HG03064 (cell line): ENCODE data around the gene GAL3ST1.
"Not testable (repeated sequence)": the region's sequence is repeated elsewhere in the genome, so short reads cannot be mapped to it uniquely, and the experiment has no call there.

ENCODE experiments used
- ATAC-seq: cut with Tn5 transposase; IDR thresholded peaks from one replicate; pipeline ENCODE4 v1.9.1; 2021; ENCODE audit warnings: low read depth; ENCODE audit not compliant: unreplicated experiment

The GAL3ST1 gene

GRCh38 chr22:30598986-30599385 is 24.5 kb upstream of the GAL3ST1 start:
- no peak for ATAC-seq

- ATAC-seq = no peak
These were observed 22.4 kb upstream of the GAL3ST1 start for GRCh38 chr22:30596886-30597285.

- no peak for ATAC-seq
These were observed 21.7 kb upstream of the GAL3ST1 start for GRCh38 chr22:30596199-30596598.

GRCh38 chr22:30592360-30592713 is 17.9 kb upstream of the GAL3ST1 start:
- not testable (repeated sequence) for ATAC-seq

- ATAC-seq = peak; percentile 78
These were observed 17.3 kb upstream of the GAL3ST1 start, which contains the start of gene PES1 for GRCh38 chr22:30591588-30592359. PES1 (minus strand) TSS chr22:30591910; CDS start chr22:30591833, 77 bp downstream.

GRCh38 chr22:30591191-30591587 is 16.7 kb upstream of the GAL3ST1 start:
- ATAC-seq = no peak

- no peak for ATAC-seq
These were observed 11.9 kb upstream of the GAL3ST1 start for GRCh38 chr22:30586414-30586813.

- no peak for ATAC-seq
These were observed 10.0 kb upstream of the GAL3ST1 start for GRCh38 chr22:30584441-30584840.

GRCh38 chr22:30582788-30583545 is 8.5 kb upstream of the GAL3ST1 start:
- no peak for ATAC-seq

- no peak for ATAC-seq
These were observed 7.6 kb upstream of the GAL3ST1 start for GRCh38 chr22:30582051-30582450.

- no peak for ATAC-seq
These were observed 6.4 kb upstream of the GAL3ST1 start for GRCh38 chr22:30580896-30581295.

- ATAC-seq = no peak
These were observed 4.0 kb upstream of the GAL3ST1 start for GRCh38 chr22:30578481-30578880.

GRCh38 chr22:30575859-30576258 is 1.4 kb upstream of the GAL3ST1 start:
- no peak for ATAC-seq

- no peak for ATAC-seq
These were observed 669 bp upstream of the GAL3ST1 start for GRCh38 chr22:30574997-30575671.

- no peak for ATAC-seq
These were observed 821 bp downstream of the GAL3ST1 start for GRCh38 chr22:30573594-30574094.

GRCh38 chr22:30572840-30573593 is 1.4 kb downstream of the GAL3ST1 start:
- no peak for ATAC-seq

- ATAC-seq = no peak
These were observed 2.3 kb downstream of the GAL3ST1 start for GRCh38 chr22:30572210-30572609.

- ATAC-seq = no peak
These were observed 4.7 kb downstream of the GAL3ST1 start for GRCh38 chr22:30569674-30570202.

- no peak for ATAC-seq
These were observed 6.2 kb downstream of the GAL3ST1 start for GRCh38 chr22:30568137-30568805.

- ATAC-seq = not testable (repeated sequence)
These were observed 7.2 kb downstream of the GAL3ST1 start for GRCh38 chr22:30567277-30567676.
